ENCODE data around the gene KCNQ4.
A peak's percentile ranks its signal among the peaks of the same experiment; 100 is the strongest.

Gene KCNQ4

GRCh38 chr1:40801742-40802077, 18.1 kb downstream of the KCNQ4 start:
- WGBS, result 91% methylated on average over 3 of the region's 3 CpGs
- Histone ChIP-seq H3K36me3 (ENCODE audit: insufficient read depth, low read length) (no peaks in the 10 kb centered on the region), H3K4me1 (ENCODE audit: insufficient read depth, low read length) (peaks cover 8% of the 10 kb centered on the region), H3K27me3 (ENCODE audit: insufficient read depth, low read length) (no peaks in the 10 kb centered on the region; the same call in 1 of the 2 replicates), H3K4me3 (ENCODE audit: low read length) (peak overlapping the region; percentile 40), H3K27ac (ENCODE audit: low read depth, low read length) (no peak overlapping the region), H3K9ac (ENCODE audit: low read depth, low read length) (no peak overlapping the region), H3K9me3 (ENCODE audit: insufficient read depth, low read depth, low read length) (no peaks in the 10 kb centered on the region)

GRCh38 chr1:40802078-40802741, 18.6 kb downstream of the KCNQ4 start:
- WGBS, result 5% methylated on average over 50 of the region's 56 CpGs
- Histone ChIP-seq H3K4me3 (ENCODE audit: low read length) (peak overlapping the region; percentile 40), H3K36me3 (ENCODE audit: insufficient read depth, low read length) (no peaks in the 10 kb centered on the region), H3K27me3 (ENCODE audit: insufficient read depth, low read length) (no peaks in the 10 kb centered on the region; the same call in 1 of the 2 replicates), H3K4me1 (ENCODE audit: insufficient read depth, low read length) (peaks cover 12% of the 10 kb centered on the region), H3K9me3 (ENCODE audit: insufficient read depth, low read depth, low read length) (no peaks in the 10 kb centered on the region), H3K9ac (ENCODE audit: low read depth, low read length) (no peak overlapping the region), H3K27ac (ENCODE audit: low read depth, low read length) (no peak overlapping the region; the same call in 1 of the 2 replicates)

GRCh38 chr1:40802742-40803113, 19.1 kb downstream of the KCNQ4 start:
- H3K27me3 ChIP-seq (ENCODE audit: insufficient read depth, low read length), result no peaks in the 10 kb centered on the region; the same call in 1 of the 2 replicates
- H3K27ac ChIP-seq (ENCODE audit: low read depth, low read length), result peak overlapping the region; percentile 10; the same call in 1 of the 2 replicates
- WGBS, result 28% methylated on average over 3 of the region's 4 CpGs
- H3K9ac ChIP-seq (ENCODE audit: low read depth, low read length), result no peak overlapping the region
- peak overlapping the region; percentile 39 for H3K4me3 ChIP-seq (ENCODE audit: low read length)
- H3K36me3 ChIP-seq (ENCODE audit: insufficient read depth, low read length), result no peaks in the 10 kb centered on the region
- no peaks in the 10 kb centered on the region for H3K9me3 ChIP-seq (ENCODE audit: insufficient read depth, low read depth, low read length)
- H3K4me1 ChIP-seq (ENCODE audit: insufficient read depth, low read length), result peaks cover 16% of the 10 kb centered on the region

GRCh38 chr1:40803447-40803846, 19.9 kb downstream of the KCNQ4 start:
- H3K4me1 ChIP-seq (ENCODE audit: insufficient read depth, low read length), result peaks cover 16% of the 10 kb centered on the region
- no peaks in the 10 kb centered on the region for H3K9me3 ChIP-seq (ENCODE audit: insufficient read depth, low read depth, low read length)
- H3K27ac ChIP-seq (ENCODE audit: low read depth, low read length), result no peak overlapping the region
- no peaks in the 10 kb centered on the region for H3K36me3 ChIP-seq (ENCODE audit: insufficient read depth, low read length)
- no peak overlapping the region for H3K9ac ChIP-seq (ENCODE audit: low read depth, low read length)
- no peaks in the 10 kb centered on the region; the same call in 1 of the 2 replicates for H3K27me3 ChIP-seq (ENCODE audit: insufficient read depth, low read length)
- 77% methylated on average over 3 of the region's 3 CpGs for WGBS
- no peak overlapping the region for H3K4me3 ChIP-seq (ENCODE audit: low read length)

GRCh38 chr1:40803902-40804301, 20.3 kb downstream of the KCNQ4 start:
- Histone ChIP-seq H3K4me3 (ENCODE audit: low read length) (no peak overlapping the region), H3K9me3 (ENCODE audit: insufficient read depth, low read depth, low read length) (no peaks in the 10 kb centered on the region), H3K27ac (ENCODE audit: low read depth, low read length) (no peak overlapping the region), H3K27me3 (ENCODE audit: insufficient read depth, low read length) (no peaks in the 10 kb centered on the region; the same call in 1 of the 2 replicates), H3K4me1 (ENCODE audit: insufficient read depth, low read length) (peaks cover 16% of the 10 kb centered on the region), H3K9ac (ENCODE audit: low read depth, low read length) (no peak overlapping the region), H3K36me3 (ENCODE audit: insufficient read depth, low read length) (no peaks in the 10 kb centered on the region)
- 74% methylated on average over 2 of the region's 2 CpGs for WGBS

- Histone ChIP-seq H3K27me3 (ENCODE audit: insufficient read depth, low read length) (no peaks in the 10 kb centered on the region; the same call in 1 of the 2 replicates), H3K4me3 (ENCODE audit: low read length) (no peak overlapping the region), H3K27ac (ENCODE audit: low read depth, low read length) (no peak overlapping the region), H3K36me3 (ENCODE audit: insufficient read depth, low read length) (no peaks in the 10 kb centered on the region), H3K9me3 (ENCODE audit: insufficient read depth, low read depth, low read length) (no peaks in the 10 kb centered on the region), H3K9ac (ENCODE audit: low read depth, low read length) (no peak overlapping the region), H3K4me1 (ENCODE audit: insufficient read depth, low read length) (peaks cover 16% of the 10 kb centered on the region)
- 91% methylated on average over 3 of the region's 3 CpGs for WGBS
Measured at GRCh38 chr1:40806240-40806639, 22.7 kb downstream of the KCNQ4 start.

GRCh38 chr1:40806731-40807695, 23.4 kb downstream of the KCNQ4 start:
- peaks cover 16% of the 10 kb centered on the region for H3K4me1 ChIP-seq (ENCODE audit: insufficient read depth, low read length)
- WGBS, result 73% methylated on average over 20 of the region's 20 CpGs

GRCh38 chr1:40808002-40808401, 24.4 kb downstream of the KCNQ4 start:
- Histone ChIP-seq H3K27me3 (ENCODE audit: insufficient read depth, low read length) (no peaks in the 10 kb centered on the region), H3K9me3 (ENCODE audit: insufficient read depth, low read depth, low read length) (no peaks in the 10 kb centered on the region), H3K36me3 (ENCODE audit: insufficient read depth, low read length) (no peaks in the 10 kb centered on the region), H3K4me1 (ENCODE audit: insufficient read depth, low read length) (peaks cover 11% of the 10 kb centered on the region; the same call in 1 of the 2 replicates), H3K27ac (ENCODE audit: low read depth, low read length) (no peak overlapping the region), H3K9ac (ENCODE audit: low read depth, low read length) (no peak overlapping the region), H3K4me3 (ENCODE audit: low read length) (no peak overlapping the region)
- 79% methylated on average over 2 of the region's 3 CpGs for WGBS

More at GRCh38 chr1:40806731-40807695, 23.4 kb downstream of the KCNQ4 start:
- Histone ChIP-seq H3K9ac (ENCODE audit: low read depth, low read length) (no peak overlapping the region; the same call in 1 of the 2 replicates), H3K27me3 (ENCODE audit: insufficient read depth, low read length) (no peaks in the 10 kb centered on the region), H3K4me3 (ENCODE audit: low read length) (no peak overlapping the region), H3K36me3 (ENCODE audit: insufficient read depth, low read length) (no peaks in the 10 kb centered on the region), H3K27ac (ENCODE audit: low read depth, low read length) (no peak overlapping the region), H3K9me3 (ENCODE audit: insufficient read depth, low read depth, low read length) (no peaks in the 10 kb centered on the region)

GRCh38 chr1:40808444-40808843, 24.9 kb downstream of the KCNQ4 start:
- 84% methylated on average over 3 of the region's 3 CpGs for WGBS
- no peaks in the 10 kb centered on the region for H3K27me3 ChIP-seq (ENCODE audit: insufficient read depth, low read length)
- H3K9me3 ChIP-seq (ENCODE audit: insufficient read depth, low read depth, low read length), result no peaks in the 10 kb centered on the region
- H3K9ac ChIP-seq (ENCODE audit: low read depth, low read length), result no peak overlapping the region
- H3K36me3 ChIP-seq (ENCODE audit: insufficient read depth, low read length), result no peaks in the 10 kb centered on the region
- no peak overlapping the region for H3K4me3 ChIP-seq (ENCODE audit: low read length)
- no peak overlapping the region for H3K27ac ChIP-seq (ENCODE audit: low read depth, low read length)
- H3K4me1 ChIP-seq (ENCODE audit: insufficient read depth, low read length), result peaks cover 7% of the 10 kb centered on the region; the same call in 1 of the 2 replicates

GRCh38 chr1:40808909-40809308, 25.3 kb downstream of the KCNQ4 start:
- H3K27me3 ChIP-seq (ENCODE audit: insufficient read depth, low read length), result no peaks in the 10 kb centered on the region
- H3K36me3 ChIP-seq (ENCODE audit: insufficient read depth, low read length), result no peaks in the 10 kb centered on the region
- no peak overlapping the region for H3K4me3 ChIP-seq (ENCODE audit: low read length)
- peaks cover 7% of the 10 kb centered on the region; the same call in 1 of the 2 replicates for H3K4me1 ChIP-seq (ENCODE audit: insufficient read depth, low read length)
- 90% methylated on average over 6 of the region's 6 CpGs for WGBS
- no peak overlapping the region for H3K27ac ChIP-seq (ENCODE audit: low read depth, low read length)
- no peak overlapping the region for H3K9ac ChIP-seq (ENCODE audit: low read depth, low read length)
- no peaks in the 10 kb centered on the region for H3K9me3 ChIP-seq (ENCODE audit: insufficient read depth, low read depth, low read length)

- no peak overlapping the region for H3K9ac ChIP-seq (ENCODE audit: low read depth, low read length)
- no peaks in the 10 kb centered on the region for H3K36me3 ChIP-seq (ENCODE audit: insufficient read depth, low read length)
- H3K9me3 ChIP-seq (ENCODE audit: insufficient read depth, low read depth, low read length), result no peaks in the 10 kb centered on the region
- 0 out of 2 replicates have a peak, but pooled peaks cover 3% of the 10 kb centered on the region for H3K27me3 ChIP-seq (ENCODE audit: insufficient read depth, low read length)
- 92% methylated on average over 5 of the region's 5 CpGs for WGBS
- no peak overlapping the region for H3K27ac ChIP-seq (ENCODE audit: low read depth, low read length)
- peaks cover 7% of the 10 kb centered on the region; the same call in 1 of the 2 replicates for H3K4me1 ChIP-seq (ENCODE audit: insufficient read depth, low read length)
- no peak overlapping the region for H3K4me3 ChIP-seq (ENCODE audit: low read length)
Measured at GRCh38 chr1:40810927-40811326, 27.3 kb downstream of the KCNQ4 start.

All from HUES64 (cell line).